Caco-2 (cell line): Measurements from ENCODE around the gene MX1. TPM values are rescaled to one million over a fixed set of nuclear protein-coding genes. Genes with fewer than 3 reads are reported as not detected.

Experiments used
- BruUV-seq: library from RNA; stranded (reverse); fragments of 400-500 nt; replicated peaks from 2 replicates; lab custom pipeline; 2021; lab: Mats Ljungman, UMichigan
- CTCF ChIA-PET: fragments of 300-600 bp; sonication (Branson Sonifier 250); formaldehyde crosslinking; loops from one replicate; lab custom pipeline; 2022; ENCODE audit warnings: antibody characterized with exemption; lab: Charles Lee
- POLR2A ChIA-PET: fragments of 300-600 bp; sonication (Branson Sonifier 250); formaldehyde crosslinking; loops from one replicate; lab custom pipeline; 2022; ENCODE audit warnings: antibody characterized with exemption; lab: Charles Lee
- DNase-seq, 2 experiments: peaks; one replicate each; pipeline versions ENCODE4 v3.0.0 to v3.0.0-alpha.2; 2020 to 2022
- H3K27me3 ChIP-seq: replicated peaks from 2 replicates; pipeline ENCODE4 v1.6.0; 2011; ENCODE audit warnings: low read length; ENCODE audit not compliant: control insufficient read depth, insufficient read depth
- H3K36me3 ChIP-seq: 2 replicates; pipeline ENCODE4 v1.5.1; 2011; ENCODE audit warnings: low read length; ENCODE audit not compliant: control insufficient read depth, insufficient read depth
- H3K4me1 ChIP-seq: fragments of 250-450 bp; sonication (Bioruptor Pico); 2 replicates; pipeline ENCODE4 v1.5.1; 2020; ENCODE audit warnings: mild to moderate bottlenecking
- H3K4me3 ChIP-seq: 2 replicates; pipeline ENCODE4 v1.5.1; 2011; ENCODE audit warnings: low read depth, mild to moderate bottlenecking, control low read depth, low read length
- H3K9me3 ChIP-seq: fragments of 250-450 bp; sonication (Bioruptor Pico); 2 replicates; pipeline ENCODE4 v1.5.1; 2020; ENCODE audit warnings: mild to moderate bottlenecking, moderate library complexity
- H3K27ac Mint-ChIP-seq: one replicate; pipeline ENCODE4 v1.8.0; 2022; ENCODE audit warnings: mixed read lengths; ENCODE audit not compliant: unreplicated experiment
- H3K27me3 Mint-ChIP-seq: one replicate; pipeline ENCODE4 v1.8.0; 2022; ENCODE audit warnings: mixed read lengths; ENCODE audit not compliant: insufficient read depth, unreplicated experiment
- H3K36me3 Mint-ChIP-seq: one replicate; pipeline ENCODE4 v1.8.0; 2022; ENCODE audit warnings: mild to moderate bottlenecking, mixed read lengths; ENCODE audit not compliant: insufficient read depth, unreplicated experiment
- H3K4me1 Mint-ChIP-seq: one replicate; pipeline ENCODE4 v1.8.0; 2022; ENCODE audit warnings: low read depth, mixed read lengths; ENCODE audit not compliant: unreplicated experiment
- H3K4me3 Mint-ChIP-seq: one replicate; pipeline ENCODE4 v1.8.0; 2022; ENCODE audit warnings: mild to moderate bottlenecking, moderate library complexity, mixed read lengths; ENCODE audit not compliant: unreplicated experiment
- H3K9me3 Mint-ChIP-seq: one replicate; pipeline ENCODE4 v1.8.0; 2022; ENCODE audit warnings: mixed read lengths; ENCODE audit not compliant: unreplicated experiment
- CTCF ChIP-seq, 2 experiments: fragments of 200-600 bp in 1 of 2; IDR thresholded peaks; 1 replicate in 1 of 2; 2 replicates in 1 of 2; pipeline versions ENCODE4 v1.5.1 to v1.8.0; 2011 to 2022; ENCODE audit warnings: antibody characterized with exemption in 1 of 2, control low read depth in 1 of 2, inconsistent platforms in 1 of 2, low read depth in 1 of 2, low read length in 1 of 2, mild to moderate bottlenecking in 1 of 2, moderate library complexity in 1 of 2; ENCODE audit not compliant: insufficient read depth in 1 of 2, severe bottlenecking in 1 of 2, unreplicated experiment in 1 of 2
- intact Hi-C: fragments of 100-400 bp; cut with micrococcal nuclease; formaldehyde crosslinking; loops from one replicate; pipeline ENCODE4 v1.10.0; 2022; ENCODE audit not compliant: unreplicated experiment
- total RNA-seq: library from RNA; stranded (reverse); gene quantifications from 2 replicates; pipeline ENCODE4 v1.2.3, GENCODE V29; 2022

MX1 gene
- total RNA-seq, 1 experiment from 2014 or later = 18.9 TPM

GRCh38 chr21:41483973-41484372 is 57.9 kb downstream of the MX1 start:
- Mint-ChIP-seq H3K4me3 (no peak overlapping the region), H3K4me1 (peaks cover 8% of the 10 kb centered on the region), H3K9me3 (no peaks in the 10 kb centered on the region), H3K27ac (no peak overlapping the region), H3K27me3 (no peaks in the 10 kb centered on the region), H3K36me3 (peaks cover 71% of the 10 kb centered on the region)
- H3K36me3 ChIP-seq = peaks cover 3% of the 10 kb centered on the region; the same call in 1 of the 2 replicates
- ChIA-PET POLR2A (no interaction called here), CTCF (no interaction called here)
- TF ChIP-seq CTCF (IDR thresholded peaks at IDR 0.05; ENCODE audit: insufficient read depth in 1 of 2, low read depth in 1 of 2, low read length in 1 of 2, severe bottlenecking in 1 of 2, unreplicated experiment in 1 of 2) = no peak
- no peaks in the 10 kb centered on the region for H3K27me3 ChIP-seq
- H3K4me1 ChIP-seq = peaks cover 17% of the 10 kb centered on the region
- no peak overlapping the region for H3K4me3 ChIP-seq
- no TSS peak for BruUV-seq
- DNase-seq = no peak
- no peaks in the 10 kb centered on the region for H3K9me3 ChIP-seq
- intact Hi-C loops = loop anchor here (2.0 kb wide), 1 partner anchor 15 kb away; no protein-coding TSS in a partner anchor

- intact Hi-C loops = no loop called here
- H3K9me3 Mint-ChIP-seq = no peaks in the 10 kb centered on the region
- no peak for TF ChIP-seq CTCF (IDR thresholded peaks at IDR 0.05; ENCODE audit: insufficient read depth in 1 of 2, low read depth in 1 of 2, low read length in 1 of 2, severe bottlenecking in 1 of 2, unreplicated experiment in 1 of 2)
- 0 out of 2 replicates have a peak, but pooled peaks cover 3% of the 10 kb centered on the region for H3K4me1 ChIP-seq
- peaks cover 7% of the 10 kb centered on the region for H3K4me1 Mint-ChIP-seq
- H3K36me3 ChIP-seq = peaks cover 3% of the 10 kb centered on the region; the same call in 1 of the 2 replicates
- peaks cover 74% of the 10 kb centered on the region for H3K36me3 Mint-ChIP-seq
- H3K4me3 ChIP-seq = no peak overlapping the region
- H3K27ac Mint-ChIP-seq = no peak overlapping the region
- no peak overlapping the region for H3K4me3 Mint-ChIP-seq
- DNase-seq = no peak
- CTCF ChIA-PET = no interaction called here
- POLR2A ChIA-PET = no interaction called here
- no peaks in the 10 kb centered on the region for H3K9me3 ChIP-seq
- BruUV-seq = no TSS peak
- H3K27me3 ChIP-seq = no peaks in the 10 kb centered on the region
- no peaks in the 10 kb centered on the region for H3K27me3 Mint-ChIP-seq
Observed at GRCh38 chr21:41487082-41487481, 61.0 kb downstream of the MX1 start.

- no TSS peak for BruUV-seq
- no peak for TF ChIP-seq CTCF (IDR thresholded peaks at IDR 0.05; ENCODE audit: insufficient read depth in 1 of 2, low read depth in 1 of 2, low read length in 1 of 2, severe bottlenecking in 1 of 2, unreplicated experiment in 1 of 2)
- peaks cover 3% of the 10 kb centered on the region; the same call in 1 of the 2 replicates for H3K36me3 ChIP-seq
- no peak overlapping the region for H3K4me3 Mint-ChIP-seq
- H3K4me1 Mint-ChIP-seq = peaks cover 8% of the 10 kb centered on the region
- intact Hi-C loops = no loop called here
- H3K4me1 ChIP-seq = 0 out of 2 replicates have a peak, but pooled peaks cover 3% of the 10 kb centered on the region
- no peaks in the 10 kb centered on the region for H3K9me3 Mint-ChIP-seq
- no peaks in the 10 kb centered on the region for H3K9me3 ChIP-seq
- no peak for DNase-seq
- H3K4me3 ChIP-seq = no peak overlapping the region
- H3K27me3 Mint-ChIP-seq = no peaks in the 10 kb centered on the region
- no peaks in the 10 kb centered on the region for H3K27me3 ChIP-seq
- H3K27ac Mint-ChIP-seq = no peak overlapping the region
- POLR2A ChIA-PET = no interaction called here
- CTCF ChIA-PET = no interaction called here
- H3K36me3 Mint-ChIP-seq = peaks cover 74% of the 10 kb centered on the region
Observed at GRCh38 chr21:41488080-41488479, 62.0 kb downstream of the MX1 start.
